Neural cell (in vitro differentiated cells): ENCODE results near the gene LYPD4.

Source experiments
- EZH2 ChIP-seq: fragments of 200-600, 300-800 bp; shearing (Covaris generic), sonication (generic); IDR thresholded peaks from 2 replicates; pipeline ENCODE4 v1.6.1; 2014; ENCODE audit warnings: antibody characterized with exemption, low read length, borderline replicate concordance, mild to moderate bottlenecking; ENCODE audit not compliant: insufficient read depth, poor library complexity, severe bottlenecking
- MXI1 ChIP-seq: fragments of 450-650 bp; conservative IDR thresholded peaks from 2 replicates; pipeline ENCODE4 v1.6.1; 2014; ENCODE audit warnings: antibody characterized with exemption, mild to moderate bottlenecking; ENCODE audit not compliant: poor library complexity, severe bottlenecking
- POLR2AphosphoS5 ChIP-seq: IDR thresholded peaks from 2 replicates; pipeline ENCODE4 v1.6.1; 2012
- SMC3 ChIP-seq: fragments of 450-650 bp; conservative IDR thresholded peaks from 2 replicates; pipeline ENCODE4 v1.6.1; 2014; ENCODE audit warnings: antibody characterized with exemption, mild to moderate bottlenecking, moderate library complexity; ENCODE audit not compliant: poor library complexity
- TF ChIP-seq, protein P1 (sequence below): fragments of 450-650 bp; IDR thresholded peaks from 2 replicates; pipeline ENCODE4 v1.5.1; 2014; ENCODE audit warnings: antibody characterized with exemption, mild to moderate bottlenecking, moderate library complexity; ENCODE audit not compliant: poor library complexity, severe bottlenecking

DNA sequence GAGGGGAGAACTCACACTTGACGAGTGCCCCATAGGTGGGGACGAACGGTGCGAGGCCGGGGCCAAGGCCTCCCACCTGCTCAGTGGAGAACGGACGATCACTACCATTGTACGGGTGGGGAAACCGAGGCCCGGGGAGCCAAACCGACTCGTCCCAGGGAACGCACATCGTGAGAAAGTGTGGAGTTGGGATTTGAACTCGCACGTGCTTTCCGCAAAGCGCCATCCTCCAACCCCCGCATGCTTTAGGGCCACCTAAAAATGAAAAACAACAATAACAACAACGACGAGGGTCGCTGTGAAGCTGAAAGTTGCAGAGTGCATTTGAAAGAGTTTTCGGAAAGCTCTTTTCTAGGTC, 39.0 kb upstream of the LYPD4 start:
- TF ChIP-seq POLR2AphosphoS5 (no peak), EZH2 (no peak), MXI1 (no peak), SMC3 (no peak)
- TF ChIP-seq, protein P1, sequence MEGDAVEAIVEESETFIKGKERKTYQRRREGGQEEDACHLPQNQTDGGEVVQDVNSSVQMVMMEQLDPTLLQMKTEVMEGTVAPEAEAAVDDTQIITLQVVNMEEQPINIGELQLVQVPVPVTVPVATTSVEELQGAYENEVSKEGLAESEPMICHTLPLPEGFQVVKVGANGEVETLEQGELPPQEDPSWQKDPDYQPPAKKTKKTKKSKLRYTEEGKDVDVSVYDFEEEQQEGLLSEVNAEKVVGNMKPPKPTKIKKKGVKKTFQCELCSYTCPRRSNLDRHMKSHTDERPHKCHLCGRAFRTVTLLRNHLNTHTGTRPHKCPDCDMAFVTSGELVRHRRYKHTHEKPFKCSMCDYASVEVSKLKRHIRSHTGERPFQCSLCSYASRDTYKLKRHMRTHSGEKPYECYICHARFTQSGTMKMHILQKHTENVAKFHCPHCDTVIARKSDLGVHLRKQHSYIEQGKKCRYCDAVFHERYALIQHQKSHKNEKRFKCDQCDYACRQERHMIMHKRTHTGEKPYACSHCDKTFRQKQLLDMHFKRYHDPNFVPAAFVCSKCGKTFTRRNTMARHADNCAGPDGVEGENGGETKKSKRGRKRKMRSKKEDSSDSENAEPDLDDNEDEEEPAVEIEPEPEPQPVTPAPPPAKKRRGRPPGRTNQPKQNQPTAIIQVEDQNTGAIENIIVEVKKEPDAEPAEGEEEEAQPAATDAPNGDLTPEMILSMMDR: no peak
